HG02763 (cell line): ENCODE measurements around the gene SMIM23.

Experiments used
- ATAC-seq: cut with Tn5 transposase; IDR thresholded peaks from one replicate; pipeline ENCODE4 v1.9.1; 2021; ENCODE audit warnings: mild to moderate bottlenecking, moderate library complexity; ENCODE audit not compliant: unreplicated experiment

SMIM23 gene

DNA sequence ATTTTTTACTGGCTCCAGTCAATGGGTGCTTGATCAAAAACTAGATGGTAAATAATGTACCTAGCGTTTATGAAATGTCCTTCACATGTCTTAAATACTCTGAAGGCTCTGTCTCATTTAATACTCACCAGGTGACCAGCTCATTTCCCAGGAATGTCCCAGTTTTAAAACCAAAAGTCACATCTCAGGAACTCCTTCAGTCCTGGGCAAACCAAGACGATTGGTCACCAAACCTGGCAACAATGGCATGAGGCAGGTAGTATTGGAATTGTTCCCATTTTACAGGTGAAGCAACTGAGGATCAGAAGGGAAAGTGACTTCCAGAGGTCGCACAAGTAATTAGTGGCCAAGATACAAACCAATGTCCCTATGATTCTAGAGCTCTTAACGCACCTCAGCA, 27.7 kb downstream of the SMIM23 start:
- no peak for ATAC-seq

DNA sequence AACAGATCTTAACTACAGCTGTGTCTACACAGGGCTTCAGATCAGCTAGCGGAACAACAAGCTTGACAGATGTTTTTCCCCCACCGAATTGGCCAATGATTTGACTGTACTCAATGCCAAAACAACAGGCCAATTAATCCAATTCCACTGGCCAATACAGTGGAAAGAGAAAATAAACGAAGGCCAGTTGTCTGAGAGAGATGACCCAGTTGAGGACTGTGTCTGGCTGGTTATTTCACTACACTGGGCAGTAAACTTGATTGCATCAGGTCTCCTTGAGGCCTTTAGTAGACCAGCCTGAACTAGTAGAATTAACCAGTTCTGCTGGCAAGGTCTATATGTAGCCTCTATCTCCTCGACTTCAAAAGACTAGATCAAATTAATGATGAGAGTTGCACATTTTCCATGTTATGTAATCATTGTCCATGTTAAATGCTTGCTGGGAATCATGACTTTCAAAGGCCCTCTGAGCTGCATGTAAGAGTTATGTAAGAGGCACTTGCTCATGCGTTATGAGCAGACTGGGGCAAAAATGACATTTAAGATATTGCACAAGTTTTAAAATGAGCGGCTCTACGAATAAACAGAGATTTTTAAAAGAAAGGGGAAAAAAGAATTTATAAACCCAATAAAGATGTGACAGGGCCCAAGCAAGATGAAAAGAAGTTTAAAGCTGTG, 28.3 kb downstream of the SMIM23 start:
- no peak for ATAC-seq

GRCh38 chr5:171816666-171817065, 31.0 kb downstream of the SMIM23 start:
- ATAC-seq: no peak

DNA sequence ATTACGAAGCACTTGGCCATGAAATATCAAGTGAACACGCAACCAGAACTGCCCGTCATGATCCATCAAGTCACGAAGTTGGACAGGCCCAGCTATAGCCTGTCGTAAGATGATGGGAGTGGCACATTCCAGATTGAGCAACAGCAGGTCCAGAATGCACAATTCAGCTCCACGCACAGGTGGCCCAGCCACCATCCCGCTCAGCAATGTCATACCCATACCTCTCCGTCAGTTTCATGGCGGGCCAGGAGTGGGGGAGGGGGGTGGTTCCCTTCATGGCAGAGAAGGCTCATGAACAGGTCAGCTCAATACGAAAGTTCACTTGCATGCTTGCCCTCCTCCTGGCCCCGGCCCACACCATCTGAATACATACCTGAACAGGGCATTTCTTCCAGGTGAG, 34.9 kb downstream of the SMIM23 start:
- no peak for ATAC-seq

DNA sequence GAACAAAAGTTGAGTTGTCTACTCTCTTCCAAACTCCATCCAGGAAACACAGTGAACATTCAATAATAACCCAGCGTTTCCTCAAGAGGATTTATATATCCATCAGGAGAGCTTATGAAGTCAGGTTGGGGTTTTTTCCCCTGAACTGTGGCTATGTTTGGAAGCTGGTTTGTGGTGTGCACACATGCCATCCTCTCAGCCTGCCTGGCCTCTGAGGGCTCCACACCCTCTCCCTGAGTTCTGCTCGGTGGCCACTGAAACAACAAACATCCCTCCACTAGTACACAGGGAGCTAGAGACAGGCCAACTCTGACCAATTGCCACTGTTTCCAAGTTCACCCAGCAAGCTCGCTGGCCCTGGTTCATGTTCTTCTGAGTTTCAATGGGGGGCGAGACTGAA, 35.7 kb downstream of the SMIM23 start:
- no peak for ATAC-seq

DNA sequence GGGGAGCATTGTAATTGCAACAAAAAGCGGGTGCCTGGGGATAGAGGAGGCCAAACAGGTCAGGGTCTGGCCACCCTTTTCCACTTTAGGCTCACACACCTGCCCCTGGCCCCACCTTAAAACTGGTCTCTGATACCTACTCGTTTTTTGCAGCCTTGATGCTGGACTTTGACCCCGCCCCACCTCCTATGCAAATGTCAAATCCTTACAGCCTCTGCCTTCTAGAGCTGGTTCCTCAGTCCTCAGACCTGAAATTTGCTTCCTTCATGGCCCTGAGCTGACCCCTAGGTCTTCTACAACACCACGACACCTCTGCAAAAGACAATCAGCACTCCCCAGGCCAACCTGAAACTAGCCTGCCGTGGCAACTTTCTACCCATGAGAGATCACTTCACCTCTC, 37.7 kb downstream of the SMIM23 start:
- ATAC-seq: no peak

GRCh38 chr5:171825051-171825450, 39.4 kb downstream of the SMIM23 start:
- no peak for ATAC-seq

- no peak for ATAC-seq
Observed at GRCh38 chr5:171826132-171826531, 40.5 kb downstream of the SMIM23 start.

DNA sequence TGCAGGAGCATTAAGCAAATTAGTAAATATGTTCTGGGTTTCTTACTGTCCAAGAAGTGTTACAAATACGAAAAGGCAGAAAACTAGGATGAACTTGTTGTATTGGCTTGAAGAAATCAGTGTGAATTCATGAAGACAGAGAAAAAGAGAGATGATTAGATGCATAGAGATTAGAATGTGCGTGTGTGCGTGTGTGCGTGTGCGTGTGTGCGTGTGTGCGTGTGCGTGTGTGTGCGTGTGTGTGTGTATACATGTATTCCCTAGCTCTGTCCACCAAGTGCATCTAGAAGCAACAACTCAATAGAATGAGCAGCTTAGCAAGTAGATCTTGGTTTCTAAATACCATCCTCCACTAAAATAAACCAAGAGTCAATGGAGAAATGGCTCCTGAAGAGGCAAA, 41.5 kb downstream of the SMIM23 start:
- no peak for ATAC-seq

DNA sequence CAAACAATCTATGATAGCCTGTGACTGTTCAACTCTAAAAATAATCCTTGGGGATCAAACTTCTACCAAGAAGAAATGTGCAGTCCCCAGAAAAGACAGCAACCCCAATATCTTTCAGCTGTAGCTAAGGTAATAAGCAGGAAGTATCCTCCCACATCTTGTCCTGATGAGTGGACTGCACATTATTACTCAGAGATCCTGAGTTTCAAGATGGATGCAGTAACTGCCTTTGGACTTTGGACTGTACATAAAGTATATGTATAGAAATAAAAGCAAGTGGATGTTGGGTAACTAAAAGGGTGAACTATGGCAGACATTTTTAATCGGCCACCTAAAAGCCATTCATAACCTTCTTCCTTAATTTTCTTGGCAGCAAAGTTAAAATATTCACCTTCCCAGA, 45.1 kb downstream of the SMIM23 start:
- no peak for ATAC-seq

GRCh38 chr5:171832775-171833174, 47.2 kb downstream of the SMIM23 start:
- ATAC-seq: no peak

DNA sequence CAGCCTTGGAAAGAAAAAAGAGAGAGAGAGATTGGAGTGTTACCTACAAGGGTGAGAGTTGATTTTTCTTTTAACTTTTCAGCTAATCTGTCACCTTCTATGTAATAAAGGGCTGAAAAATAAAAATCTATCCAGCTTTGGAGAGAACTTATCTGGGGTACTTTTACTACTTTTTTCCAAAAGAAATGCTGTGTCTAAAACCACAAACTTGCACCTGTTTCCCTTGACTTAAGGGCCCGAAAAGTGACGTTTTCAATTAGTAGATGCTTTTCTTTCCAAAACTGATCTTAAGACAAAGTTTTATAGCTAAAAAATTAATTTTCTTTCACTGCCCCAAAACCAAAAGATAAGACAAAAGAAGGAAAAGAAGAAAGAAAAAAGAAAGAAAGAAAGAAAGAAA, 48.8 kb downstream of the SMIM23 start:
- no peak for ATAC-seq

DNA sequence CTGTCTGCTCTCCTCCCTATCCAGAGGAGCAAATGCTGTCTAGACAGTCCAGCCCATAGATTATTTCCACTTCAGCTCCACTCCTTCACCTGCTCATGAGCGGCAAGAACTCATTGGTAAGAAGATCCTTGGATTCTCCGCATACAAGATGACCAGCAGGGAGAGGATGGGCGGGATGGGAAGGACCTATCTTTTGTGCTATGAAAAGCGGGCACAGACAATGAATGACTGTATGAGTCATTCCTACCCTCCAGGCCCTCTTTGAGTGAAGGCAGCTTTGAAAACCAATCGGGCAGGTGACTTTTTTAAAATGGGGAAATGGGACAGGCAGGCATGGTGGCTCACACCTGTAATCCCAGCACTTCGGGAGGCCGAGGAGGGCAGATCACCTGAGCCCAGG, 49.4 kb downstream of the SMIM23 start:
- no peak for ATAC-seq

- ATAC-seq: no peak
Observed at GRCh38 chr5:171837522-171837921, 51.9 kb downstream of the SMIM23 start.

DNA sequence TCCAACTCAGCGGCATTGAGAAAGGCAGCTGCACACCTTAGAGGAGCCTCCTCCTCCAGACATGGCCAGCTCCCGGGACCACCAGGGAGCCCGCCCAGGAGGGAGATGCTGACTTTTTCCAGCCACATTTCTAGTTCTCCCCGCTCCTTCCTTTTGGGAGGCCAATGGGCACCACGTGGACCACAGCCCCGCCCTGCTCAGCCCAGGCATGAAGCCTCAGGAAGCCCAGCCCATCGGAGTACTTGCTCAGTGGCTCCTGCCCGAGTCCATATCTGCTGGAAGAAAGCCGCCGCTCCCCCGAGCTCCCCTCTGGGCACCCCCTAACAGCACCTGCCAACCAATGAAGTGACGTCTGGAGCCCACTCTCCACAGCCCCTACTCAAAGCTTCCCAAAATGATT, 52.4 kb downstream of the SMIM23 start:
- ATAC-seq: no peak

GRCh38 chr5:171839112-171839511, 53.5 kb downstream of the SMIM23 start:
- no peak for ATAC-seq

GRCh38 chr5:171840066-171840465, 54.4 kb downstream of the SMIM23 start:
- ATAC-seq: no peak
